Stimulated activated CD4-positive, alpha-beta T cell treated with anti-CD3 and anti-CD28 coated beads, Interleukin-1b, Interleukin-23, amount 100 ng/mL, for 4 hours (primary cell): ENCODE results near the gene KLHL18.

Experiments used
- DNase-seq, 2 donors: peaks; one replicate each; pipeline ENCODE4 v3.0.0-alpha.2; 2020; ENCODE audit warnings: low read depth in 2 of 2

Gene KLHL18

DNA sequence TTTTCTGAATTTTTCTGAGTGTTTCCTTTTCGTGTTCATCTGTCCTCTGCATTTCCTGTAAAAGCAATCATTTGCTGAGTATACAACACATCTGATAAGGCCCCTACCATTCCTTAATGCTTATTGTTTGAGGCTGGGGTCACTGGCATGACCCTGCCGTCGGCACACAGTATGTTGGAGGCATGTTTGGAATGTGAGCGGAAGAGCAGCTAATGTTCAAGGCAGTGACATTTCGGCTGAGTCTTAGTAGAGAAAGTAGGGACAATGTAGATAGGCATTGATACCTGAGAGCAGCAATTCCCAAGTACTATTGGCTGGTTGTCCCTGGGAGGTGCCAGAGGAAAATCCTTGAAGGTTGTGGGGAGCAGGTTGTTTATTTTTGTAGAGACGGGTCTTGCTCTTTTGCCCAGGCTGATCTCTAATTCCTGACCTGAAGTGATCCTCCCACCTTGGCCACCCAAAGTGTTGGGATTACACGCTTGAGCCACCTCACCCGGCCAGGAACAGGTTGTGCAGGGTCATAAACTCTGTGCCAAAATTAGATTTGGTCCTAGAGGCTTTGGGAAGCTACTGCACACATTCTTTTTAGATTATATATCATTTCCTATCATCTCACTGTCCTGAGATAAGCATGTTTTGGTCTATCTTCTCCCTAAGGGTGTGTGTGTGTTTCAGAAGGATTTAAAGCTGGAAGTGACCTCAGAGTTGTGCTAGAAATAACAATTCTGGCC, 111.6 kb downstream of the KLHL18 start:
- no peak for DNase-seq

DNA sequence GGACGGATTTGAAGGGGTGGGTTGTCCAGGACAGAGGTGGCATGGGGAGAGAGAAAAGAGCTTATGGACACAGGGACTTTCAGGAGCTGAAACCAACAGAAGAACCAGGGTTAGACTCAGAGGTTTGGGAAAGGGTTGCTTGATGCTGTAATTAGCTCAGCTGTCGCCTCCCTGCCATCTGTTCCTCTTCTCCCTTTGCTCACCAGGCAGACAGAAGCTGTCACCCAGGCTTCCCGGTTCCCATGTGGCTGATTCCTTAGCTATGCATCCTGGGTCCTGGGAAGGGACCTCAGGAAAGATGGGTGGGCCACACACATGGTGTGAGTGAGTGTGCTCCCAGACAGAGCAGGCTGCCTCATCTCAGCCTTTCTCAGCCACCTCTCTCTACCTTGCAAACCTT, 112.1 kb downstream of the KLHL18 start:
- DNase-seq: no peak
